ENCODE measurements around the gene UBE2D1.

UBE2D1 gene

DNA sequence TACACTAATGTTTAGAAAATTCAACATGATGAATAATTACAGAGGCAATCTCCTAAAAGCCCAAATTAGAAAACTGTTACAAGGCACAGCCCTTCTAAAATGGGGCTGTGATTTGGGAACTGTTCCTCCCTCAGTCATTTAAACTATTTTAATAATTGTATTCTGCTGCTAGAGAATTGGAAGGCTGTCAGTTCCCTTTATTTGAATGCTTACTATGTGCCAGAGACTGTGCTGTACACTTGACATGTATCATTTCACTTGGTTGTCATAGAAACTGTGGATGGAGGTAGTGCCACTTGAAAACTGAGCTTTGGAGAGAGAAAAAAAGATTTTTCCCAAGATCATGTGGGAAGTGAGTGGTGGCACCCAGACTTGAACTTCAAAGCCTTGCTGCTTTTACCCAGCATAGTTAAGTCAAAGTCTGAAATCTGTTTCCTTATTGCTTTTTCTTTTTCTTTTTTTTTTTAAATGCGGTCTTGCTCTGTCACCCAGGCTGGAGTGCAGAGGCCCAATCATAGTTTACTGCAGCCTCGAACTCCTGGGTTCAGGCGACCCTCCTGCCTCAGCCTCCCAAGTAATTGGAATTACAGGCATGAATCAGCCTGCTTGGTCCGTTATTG is 23.6 kb downstream of the UBE2D1 start:
- H3K27me3 Mint-ChIP-seq: no peaks in the 10 kb centered on the region
- H3K36me3 Mint-ChIP-seq: peaks cover 5% of the 10 kb centered on the region
- no peak overlapping the region for H3K4me3 Mint-ChIP-seq
- H3K27ac Mint-ChIP-seq: no peak overlapping the region
- H3K4me1 Mint-ChIP-seq: peaks cover 53% of the 10 kb centered on the region
- H3K9me3 Mint-ChIP-seq: no peaks in the 10 kb centered on the region

DNA sequence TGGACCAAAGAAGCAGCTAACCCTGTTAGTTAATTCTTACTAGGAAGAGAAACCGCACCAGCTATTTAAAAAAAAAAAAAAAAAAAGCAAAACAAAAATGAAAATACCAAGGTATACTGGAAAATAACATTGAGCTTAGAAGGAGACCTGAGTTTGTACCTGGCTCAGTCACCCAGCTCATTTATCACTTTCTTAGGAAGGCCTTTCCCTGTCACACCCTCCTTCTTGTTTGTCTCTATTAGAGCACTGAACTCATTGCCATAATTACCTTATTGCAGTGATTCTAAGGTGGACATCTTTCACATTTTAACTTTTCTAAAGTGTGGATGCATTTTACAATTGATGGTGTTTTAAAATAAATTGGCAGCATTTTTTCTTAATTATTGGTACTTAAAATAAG is 24.1 kb downstream of the UBE2D1 start:
- no peak overlapping the region for H3K27ac Mint-ChIP-seq
- H3K27me3 Mint-ChIP-seq: no peaks in the 10 kb centered on the region
- H3K4me3 Mint-ChIP-seq: no peak overlapping the region
- no peaks in the 10 kb centered on the region for H3K9me3 Mint-ChIP-seq
- peaks cover 51% of the 10 kb centered on the region for H3K4me1 Mint-ChIP-seq
- peaks cover 10% of the 10 kb centered on the region for H3K36me3 Mint-ChIP-seq

GRCh38 chr10:58359541-58359940 is 24.7 kb downstream of the UBE2D1 start:
- Mint-ChIP-seq H3K9me3 (no peaks in the 10 kb centered on the region), H3K27ac (no peak overlapping the region), H3K4me1 (peaks cover 49% of the 10 kb centered on the region), H3K36me3 (peaks cover 11% of the 10 kb centered on the region), H3K27me3 (no peaks in the 10 kb centered on the region), H3K4me3 (peak overlapping the region; percentile 49)

GRCh38 chr10:58360412-58361004 is 25.7 kb downstream of the UBE2D1 start:
- Mint-ChIP-seq H3K27ac (no peak overlapping the region), H3K9me3 (no peaks in the 10 kb centered on the region), H3K4me1 (peaks cover 42% of the 10 kb centered on the region), H3K4me3 (peak overlapping the region; percentile 49), H3K36me3 (peaks cover 11% of the 10 kb centered on the region), H3K27me3 (no peaks in the 10 kb centered on the region)

DNA sequence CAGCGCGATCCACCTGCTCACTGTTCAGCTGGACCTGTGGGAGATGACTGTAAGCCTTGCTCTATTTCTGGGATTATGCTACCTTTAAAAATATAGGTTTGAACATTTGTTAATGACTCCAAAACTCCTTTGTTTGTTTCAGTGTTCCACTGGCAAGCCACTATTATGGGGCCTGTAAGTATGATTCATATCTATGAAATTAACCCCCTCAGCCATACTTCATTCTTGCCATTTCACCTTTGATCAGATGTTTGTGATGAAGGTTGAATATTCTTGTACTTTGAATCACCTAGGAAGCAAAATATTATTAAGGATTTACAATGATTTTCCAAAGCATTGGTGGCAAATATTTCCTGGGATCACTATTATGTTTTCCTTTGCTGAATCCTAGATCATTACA is 26.5 kb downstream of the UBE2D1 start:
- no peaks in the 10 kb centered on the region for H3K27me3 Mint-ChIP-seq
- no peak overlapping the region for H3K4me3 Mint-ChIP-seq
- H3K27ac Mint-ChIP-seq: no peak overlapping the region
- H3K4me1 Mint-ChIP-seq: peaks cover 36% of the 10 kb centered on the region
- no peaks in the 10 kb centered on the region for H3K9me3 Mint-ChIP-seq
- peaks cover 11% of the 10 kb centered on the region for H3K36me3 Mint-ChIP-seq

DNA sequence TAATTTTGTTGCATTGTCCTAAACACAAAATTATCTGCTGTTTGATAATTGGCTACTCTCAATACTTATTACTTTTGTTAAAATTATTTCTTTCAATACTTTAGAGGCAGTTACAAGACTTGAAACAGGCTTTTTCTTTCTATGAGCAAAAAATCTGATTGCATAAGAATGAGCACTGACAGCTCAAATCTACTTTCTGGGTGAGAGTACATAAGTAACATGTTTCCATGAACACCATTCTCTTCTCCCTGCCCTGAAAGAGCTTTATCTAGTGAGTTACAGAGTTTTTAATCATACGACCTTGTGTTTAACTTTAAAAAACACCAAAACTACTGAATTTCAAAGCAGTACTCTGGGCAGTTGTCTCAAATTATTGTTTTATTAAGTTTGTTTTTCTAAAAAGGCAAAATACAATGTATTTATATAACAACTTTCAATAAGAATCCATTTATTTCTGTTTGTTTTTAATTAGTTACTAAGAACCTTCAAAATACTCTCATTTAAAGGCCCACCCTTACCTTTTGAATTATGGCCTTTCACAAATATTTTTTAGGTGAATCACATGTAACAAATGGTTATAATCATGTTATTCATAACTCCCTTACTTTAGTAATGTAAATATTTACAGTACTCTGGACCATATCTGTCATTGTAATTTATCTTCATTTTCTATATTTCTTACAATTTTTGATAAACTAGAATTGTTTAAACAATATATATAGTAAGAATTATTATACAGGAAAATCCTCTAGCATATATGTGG is 27.4 kb downstream of the UBE2D1 start:
- Mint-ChIP-seq H3K4me3 (no peak overlapping the region), H3K27ac (no peak overlapping the region), H3K27me3 (no peaks in the 10 kb centered on the region), H3K9me3 (no peaks in the 10 kb centered on the region), H3K36me3 (peaks cover 11% of the 10 kb centered on the region), H3K4me1 (peaks cover 27% of the 10 kb centered on the region)

DNA sequence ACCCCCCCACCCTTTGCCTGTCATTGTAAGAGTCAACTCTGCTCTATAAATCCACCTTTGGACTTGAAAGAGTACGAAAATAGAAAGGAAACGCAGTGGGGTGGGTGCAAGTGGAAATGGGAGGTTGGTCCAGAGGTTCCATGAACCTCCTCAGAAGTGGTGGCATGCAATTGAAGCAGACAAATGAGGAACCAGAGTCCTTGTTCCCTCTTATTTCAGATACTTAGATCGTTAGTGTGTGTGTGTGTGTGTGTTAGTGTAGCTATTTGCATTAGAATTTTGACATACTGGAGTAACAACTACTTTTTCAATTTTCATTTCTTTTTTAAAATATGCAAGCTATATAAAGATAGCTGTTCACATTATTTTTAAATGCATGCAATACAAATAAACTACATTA is 32.3 kb downstream of the UBE2D1 start:
- H3K36me3 Mint-ChIP-seq: peaks cover 5% of the 10 kb centered on the region
- no peaks in the 10 kb centered on the region for H3K4me1 Mint-ChIP-seq
- no peaks in the 10 kb centered on the region for H3K9me3 Mint-ChIP-seq
- H3K4me3 Mint-ChIP-seq: no peak overlapping the region
- no peak overlapping the region for H3K27ac Mint-ChIP-seq
- H3K27me3 Mint-ChIP-seq: no peaks in the 10 kb centered on the region

- Mint-ChIP-seq H3K27ac (no peak overlapping the region), H3K9me3 (no peaks in the 10 kb centered on the region), H3K36me3 (no peaks in the 10 kb centered on the region), H3K4me1 (no peaks in the 10 kb centered on the region), H3K27me3 (no peaks in the 10 kb centered on the region), H3K4me3 (no peak overlapping the region)
Observed at GRCh38 chr10:58371473-58371872, 36.7 kb downstream of the UBE2D1 start.

GRCh38 chr10:58372607-58373441 is 38.0 kb downstream of the UBE2D1 start:
- Mint-ChIP-seq H3K4me3 (no peak overlapping the region), H3K27me3 (no peaks in the 10 kb centered on the region), H3K4me1 (no peaks in the 10 kb centered on the region), H3K27ac (no peak overlapping the region), H3K9me3 (no peaks in the 10 kb centered on the region), H3K36me3 (no peaks in the 10 kb centered on the region)

DNA sequence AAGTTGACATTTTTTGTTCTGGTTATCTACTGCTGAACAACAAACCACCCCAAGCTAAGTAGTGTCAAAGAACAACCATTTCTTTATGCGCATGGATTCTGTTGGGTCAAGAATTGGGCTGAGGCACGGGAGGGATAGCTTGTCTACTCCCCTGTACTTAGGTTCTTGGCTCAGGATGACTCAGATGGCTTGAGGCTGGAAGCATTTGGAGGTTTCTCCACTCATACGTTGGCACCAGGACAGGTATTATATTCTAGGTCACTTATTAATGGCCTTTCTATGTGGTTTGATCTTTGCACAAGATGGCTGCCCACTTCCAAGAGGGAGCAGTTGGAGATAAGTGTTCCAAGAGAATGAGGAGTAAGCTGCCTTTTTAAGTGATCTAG is 38.6 kb downstream of the UBE2D1 start:
- H3K9me3 Mint-ChIP-seq: no peaks in the 10 kb centered on the region
- no peaks in the 10 kb centered on the region for H3K36me3 Mint-ChIP-seq
- no peaks in the 10 kb centered on the region for H3K27me3 Mint-ChIP-seq
- H3K4me3 Mint-ChIP-seq: no peak overlapping the region
- H3K4me1 Mint-ChIP-seq: no peaks in the 10 kb centered on the region
- no peak overlapping the region for H3K27ac Mint-ChIP-seq

DNA sequence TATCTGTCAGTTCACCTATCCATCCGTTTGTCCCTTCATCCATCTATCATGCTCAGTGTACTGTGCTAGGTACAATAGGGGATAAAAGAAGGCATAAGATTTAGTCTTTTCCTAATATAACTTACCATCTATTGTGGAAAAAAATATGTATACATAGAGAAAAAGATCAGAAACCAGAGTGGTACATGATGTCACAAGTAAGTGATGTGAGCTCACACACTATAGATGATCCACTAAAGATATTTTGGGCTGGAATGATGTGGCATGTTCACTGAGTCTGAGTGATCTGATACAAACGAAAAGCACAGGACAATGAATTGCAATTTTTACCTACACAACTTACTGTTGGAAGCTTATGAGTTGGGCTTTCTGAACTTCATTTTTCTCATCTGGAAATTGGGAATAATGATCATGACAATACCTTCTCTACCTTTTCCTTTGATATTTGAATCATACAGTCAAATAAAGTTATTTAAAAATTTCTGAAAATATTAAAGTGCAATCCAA is 47.7 kb downstream of the UBE2D1 start:
- no peaks in the 10 kb centered on the region for H3K9me3 Mint-ChIP-seq
- peaks cover 10% of the 10 kb centered on the region for H3K36me3 Mint-ChIP-seq
- H3K27me3 Mint-ChIP-seq: no peaks in the 10 kb centered on the region
- H3K4me3 Mint-ChIP-seq: no peak overlapping the region
- H3K4me1 Mint-ChIP-seq: peaks cover 28% of the 10 kb centered on the region
- H3K27ac Mint-ChIP-seq: no peak overlapping the region

DNA sequence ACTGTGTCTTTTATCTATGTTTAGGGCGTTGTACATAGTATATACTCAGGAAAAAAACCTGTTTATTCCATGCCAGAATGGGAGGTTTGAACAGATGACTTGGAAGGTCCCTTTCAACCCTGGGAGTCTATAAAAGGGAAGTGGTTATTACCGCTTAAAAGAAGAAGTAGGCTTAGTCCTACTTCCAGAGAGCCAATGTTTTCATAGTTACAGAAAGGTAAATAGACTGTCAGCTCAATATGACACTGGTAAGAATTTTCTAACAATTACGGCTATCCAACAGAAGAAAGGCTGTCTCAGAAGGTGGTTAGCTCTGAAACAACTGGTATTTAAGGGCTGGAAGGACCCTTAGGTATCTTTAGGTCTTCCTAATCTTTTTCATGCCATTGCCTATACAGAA is 49.3 kb downstream of the UBE2D1 start:
- Mint-ChIP-seq H3K9me3 (no peaks in the 10 kb centered on the region), H3K27ac (no peak overlapping the region), H3K4me1 (peaks cover 43% of the 10 kb centered on the region), H3K36me3 (peaks cover 14% of the 10 kb centered on the region), H3K4me3 (peak overlapping the region; percentile 97), H3K27me3 (no peaks in the 10 kb centered on the region)

- no peaks in the 10 kb centered on the region for H3K9me3 Mint-ChIP-seq
Observed at GRCh38 chr10:58384544-58384998, 49.8 kb downstream of the UBE2D1 start.

DNA sequence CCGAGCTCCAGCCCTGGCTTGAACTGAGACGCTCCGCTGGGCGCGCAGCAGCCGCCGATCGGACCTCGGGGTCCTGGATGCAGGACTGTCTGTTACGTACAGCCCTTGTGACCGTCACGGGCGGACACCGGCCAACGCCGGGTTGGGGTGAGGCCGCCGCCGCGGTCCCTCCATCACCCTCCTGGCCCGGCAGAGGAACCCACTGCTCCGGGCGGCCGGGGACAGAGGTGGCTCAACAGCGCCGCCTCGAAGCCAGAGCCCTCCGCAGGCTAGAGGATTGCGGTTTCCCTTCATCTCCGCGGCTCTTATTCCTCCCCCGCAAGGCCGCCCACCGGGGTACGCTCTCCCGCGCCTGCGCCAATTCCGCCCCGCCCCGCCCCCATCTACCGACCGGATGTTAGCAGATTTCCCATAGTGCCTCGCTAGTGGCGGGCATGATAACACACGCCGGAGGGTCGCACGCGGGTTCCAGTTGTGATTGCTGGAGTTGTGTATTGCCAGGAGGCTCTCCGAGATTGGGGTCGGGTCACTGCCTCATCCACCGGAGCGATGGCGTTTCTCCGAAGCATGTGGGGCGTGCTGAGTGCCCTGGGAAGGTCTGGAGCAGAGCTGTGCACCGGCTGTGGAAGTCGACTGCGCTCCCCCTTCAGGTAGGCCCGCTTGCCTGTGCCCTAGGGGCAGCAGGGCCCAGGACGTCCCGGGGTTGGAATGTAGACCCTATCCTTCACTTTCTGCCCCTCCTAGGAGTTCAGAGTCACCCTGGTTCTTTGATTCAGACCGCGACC is 50.4 kb downstream of the UBE2D1 start, which contains the start of gene TFAM:
TFAM (plus strand) TSS at position 412 of the 785 bp plus-strand sequence; CDS start at position 550, 138 bp downstream.
- no peaks in the 10 kb centered on the region for H3K27me3 Mint-ChIP-seq
- H3K27ac Mint-ChIP-seq: peak within 1 kb of the TSS; percentile 98
- peak within 1 kb of the TSS; percentile 97 for H3K4me3 Mint-ChIP-seq
- H3K9me3 Mint-ChIP-seq: no peaks in the 10 kb centered on the region
- peaks cover 20% of the 10 kb centered on the region for H3K36me3 Mint-ChIP-seq
- peaks cover 54% of the 10 kb centered on the region for H3K4me1 Mint-ChIP-seq

More at GRCh38 chr10:58384544-58384998, 49.8 kb downstream of the UBE2D1 start:
- H3K36me3 Mint-ChIP-seq: peaks cover 17% of the 10 kb centered on the region
- H3K27me3 Mint-ChIP-seq: no peaks in the 10 kb centered on the region
- peak overlapping the region; percentile 98 for H3K27ac Mint-ChIP-seq
- peak overlapping the region; percentile 97 for H3K4me3 Mint-ChIP-seq
- H3K4me1 Mint-ChIP-seq: peaks cover 48% of the 10 kb centered on the region

GRCh38 chr10:58385784-58386112 is 50.9 kb downstream of the UBE2D1 start:
- H3K9me3 Mint-ChIP-seq: no peaks in the 10 kb centered on the region
- H3K36me3 Mint-ChIP-seq: peaks cover 21% of the 10 kb centered on the region
- no peaks in the 10 kb centered on the region for H3K27me3 Mint-ChIP-seq
- H3K4me3 Mint-ChIP-seq: peak overlapping the region; percentile 97
- H3K27ac Mint-ChIP-seq: peak overlapping the region; percentile 98
- peaks cover 57% of the 10 kb centered on the region for H3K4me1 Mint-ChIP-seq

All from activated naive CD4-positive, alpha-beta T cell treated with anti-CD3 and anti-CD28 coated beads, Interleukin-2, amount 50 U/mL, for 24 hours (primary cell).